ENCODE results near the gene GOLGA6L2. TPM values are rescaled to one million over a fixed set of nuclear protein-coding genes. Genes with fewer than 3 reads are reported as not detected.

GOLGA6L2 gene
- total RNA-seq, 2 experiments from 2014 or later: not detected

DNA sequence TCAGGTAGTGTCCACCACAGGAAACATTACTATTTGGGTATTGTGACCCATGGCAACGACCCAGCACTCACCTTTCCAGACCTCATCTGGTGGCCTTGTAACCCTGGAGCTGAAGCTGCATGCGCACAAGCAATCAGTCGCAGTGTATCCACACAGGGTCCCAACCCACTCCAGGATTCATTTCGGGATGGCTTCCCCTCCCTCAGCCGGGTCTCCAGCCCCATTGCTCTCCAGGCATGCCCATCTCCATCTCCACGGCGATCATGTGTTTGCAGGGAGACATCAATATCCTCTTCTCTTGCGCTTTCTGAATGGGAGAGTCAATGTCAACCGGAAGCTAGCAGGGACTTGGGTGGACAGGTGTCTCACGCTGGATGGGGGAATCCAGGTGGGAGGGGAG is 35.2 kb downstream of the GOLGA6L2 start:
- ChIA-PET POLR2A (no interaction called here), CTCF (ENCODE audit: unreplicated experiment) (no interaction called here)
- Histone ChIP-seq H3K36me3 (ENCODE audit: insufficient read depth, low read length) (no peaks in the 10 kb centered on the region), H3K79me2 (ENCODE audit: insufficient read depth, low read depth, low read length) (no peaks in the 10 kb centered on the region), H3K4me1 (ENCODE audit: insufficient read depth, low read length, poor library complexity, severe bottlenecking) (no peaks in the 10 kb centered on the region), H3K27ac (ENCODE audit: low read depth, low read length, poor library complexity, severe bottlenecking) (no peak overlapping the region), H3K9me2 (ENCODE audit: insufficient read depth, low read length) (no peaks in the 10 kb centered on the region), H3K9me3 (ENCODE audit: low read length) (no peaks in the 10 kb centered on the region), H2AFZ (ENCODE audit: low read length) (no peak overlapping the region), H3K4me3 (ENCODE audit: low read depth, low read length, poor library complexity, severe bottlenecking) (no peak overlapping the region), H3K4me2 (ENCODE audit: low read length) (no peak overlapping the region), H4K20me1 (ENCODE audit: insufficient read depth, low read length) (no peaks in the 10 kb centered on the region)
- DNase-seq (ENCODE audit: low spot score): no peak
- TF ChIP-seq EZH2phosphoT487 (IDR thresholded peaks at IDR 0.05; ENCODE audit: borderline replicate concordance, low read depth, low read length): no peak
- TF ChIP-seq, protein P1, sequence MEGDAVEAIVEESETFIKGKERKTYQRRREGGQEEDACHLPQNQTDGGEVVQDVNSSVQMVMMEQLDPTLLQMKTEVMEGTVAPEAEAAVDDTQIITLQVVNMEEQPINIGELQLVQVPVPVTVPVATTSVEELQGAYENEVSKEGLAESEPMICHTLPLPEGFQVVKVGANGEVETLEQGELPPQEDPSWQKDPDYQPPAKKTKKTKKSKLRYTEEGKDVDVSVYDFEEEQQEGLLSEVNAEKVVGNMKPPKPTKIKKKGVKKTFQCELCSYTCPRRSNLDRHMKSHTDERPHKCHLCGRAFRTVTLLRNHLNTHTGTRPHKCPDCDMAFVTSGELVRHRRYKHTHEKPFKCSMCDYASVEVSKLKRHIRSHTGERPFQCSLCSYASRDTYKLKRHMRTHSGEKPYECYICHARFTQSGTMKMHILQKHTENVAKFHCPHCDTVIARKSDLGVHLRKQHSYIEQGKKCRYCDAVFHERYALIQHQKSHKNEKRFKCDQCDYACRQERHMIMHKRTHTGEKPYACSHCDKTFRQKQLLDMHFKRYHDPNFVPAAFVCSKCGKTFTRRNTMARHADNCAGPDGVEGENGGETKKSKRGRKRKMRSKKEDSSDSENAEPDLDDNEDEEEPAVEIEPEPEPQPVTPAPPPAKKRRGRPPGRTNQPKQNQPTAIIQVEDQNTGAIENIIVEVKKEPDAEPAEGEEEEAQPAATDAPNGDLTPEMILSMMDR (conservative IDR thresholded peaks at IDR 0.05; ENCODE audit: low read length): no peak
- BruUV-seq (replicated peaks): no TSS peak
- intact Hi-C loops (cut with micrococcal nuclease; ENCODE audit: unreplicated experiment): no loop called here

DNA sequence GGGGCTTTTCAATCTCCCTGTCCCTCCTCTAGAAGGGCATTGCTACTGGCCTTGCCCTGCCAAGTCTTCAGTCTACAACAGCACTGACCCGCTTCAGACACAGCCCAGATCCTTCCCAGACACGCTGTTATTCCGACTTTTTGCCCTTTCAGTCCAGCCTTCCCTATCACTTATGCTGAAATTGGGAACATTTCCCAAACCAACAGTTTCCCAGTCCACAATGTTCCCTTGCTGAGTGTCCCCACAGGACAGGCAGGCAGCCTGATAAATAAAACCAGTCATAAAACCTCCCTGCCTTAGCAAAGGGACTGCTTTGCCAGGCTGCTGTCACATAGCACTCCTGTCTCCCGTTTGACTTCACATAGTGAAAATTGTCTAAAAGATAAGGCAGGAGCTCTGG is 43.5 kb downstream of the GOLGA6L2 start:
- Histone ChIP-seq H3K79me2 (ENCODE audit: insufficient read depth, low read depth, low read length) (no peaks in the 10 kb centered on the region), H3K9me2 (ENCODE audit: insufficient read depth, low read length) (no peaks in the 10 kb centered on the region), H4K20me1 (ENCODE audit: insufficient read depth, low read length) (no peaks in the 10 kb centered on the region), H3K36me3 (ENCODE audit: insufficient read depth, low read length) (no peaks in the 10 kb centered on the region), H3K4me2 (ENCODE audit: low read length) (no peak overlapping the region), H2AFZ (ENCODE audit: low read length) (no peak overlapping the region), H3K4me3 (ENCODE audit: low read depth, low read length, poor library complexity, severe bottlenecking) (no peak overlapping the region), H3K27ac (ENCODE audit: low read depth, low read length, poor library complexity, severe bottlenecking) (no peak overlapping the region), H3K4me1 (ENCODE audit: insufficient read depth, low read length, poor library complexity, severe bottlenecking) (no peaks in the 10 kb centered on the region), H3K9me3 (ENCODE audit: low read length) (no peaks in the 10 kb centered on the region)
- no TSS peak for BruUV-seq (replicated peaks)
- ChIA-PET CTCF (ENCODE audit: unreplicated experiment) (no interaction called here), POLR2A (interaction anchor here (0.7 kb wide), 1 partner anchor 286 kb away, joined by 4 read pairs; no protein-coding TSS in a partner anchor)
- intact Hi-C loops (cut with micrococcal nuclease; ENCODE audit: unreplicated experiment): no loop called here
- no peak for DNase-seq (ENCODE audit: low spot score)
- TF ChIP-seq EZH2phosphoT487 (IDR thresholded peaks at IDR 0.05; ENCODE audit: borderline replicate concordance, low read depth, low read length): no peak

DNA sequence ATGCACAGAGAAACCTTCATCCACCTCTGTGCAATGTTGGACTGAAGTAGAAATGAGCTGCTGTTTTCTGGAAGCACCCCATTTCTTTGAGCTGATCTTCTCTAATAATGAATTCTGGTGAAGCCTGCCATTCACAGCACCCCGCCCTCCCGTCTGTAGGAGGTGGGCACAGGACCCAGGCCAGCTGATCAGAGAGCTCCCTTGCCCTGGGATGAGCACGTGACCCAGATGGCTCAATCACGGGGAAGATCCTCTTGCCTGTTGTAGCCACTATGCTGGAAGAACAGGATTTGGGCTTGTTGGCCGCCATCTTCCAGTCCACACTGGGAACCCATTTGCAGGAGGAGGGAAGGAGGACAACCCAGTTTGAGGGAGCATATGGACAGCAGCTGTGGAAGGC is 44.5 kb downstream of the GOLGA6L2 start:
- no peaks in the 10 kb centered on the region for H3K9me2 ChIP-seq (ENCODE audit: insufficient read depth, low read length)
- no peak for DNase-seq (ENCODE audit: low spot score)
- no peaks in the 10 kb centered on the region for H3K9me3 ChIP-seq (ENCODE audit: low read length)
- TF ChIP-seq, protein P1 (conservative IDR thresholded peaks at IDR 0.05; ENCODE audit: low read length): no peak
- no peak for TF ChIP-seq EZH2phosphoT487 (IDR thresholded peaks at IDR 0.05; ENCODE audit: borderline replicate concordance, low read depth, low read length)
- CTCF ChIA-PET (ENCODE audit: unreplicated experiment): no interaction called here
- intact Hi-C loops (cut with micrococcal nuclease; ENCODE audit: unreplicated experiment): no loop called here
- POLR2A ChIA-PET: no interaction called here
- H3K4me3 ChIP-seq (ENCODE audit: low read depth, low read length, poor library complexity, severe bottlenecking): no peak overlapping the region
- no peaks in the 10 kb centered on the region for H4K20me1 ChIP-seq (ENCODE audit: insufficient read depth, low read length)
- no peaks in the 10 kb centered on the region for H3K79me2 ChIP-seq (ENCODE audit: insufficient read depth, low read depth, low read length)
- no peak overlapping the region for H2AFZ ChIP-seq (ENCODE audit: low read length)
- no peak overlapping the region for H3K27ac ChIP-seq (ENCODE audit: low read depth, low read length, poor library complexity, severe bottlenecking)
- H3K4me2 ChIP-seq (ENCODE audit: low read length): no peak overlapping the region
- BruUV-seq (replicated peaks): no TSS peak
- H3K4me1 ChIP-seq (ENCODE audit: insufficient read depth, low read length, poor library complexity, severe bottlenecking): no peaks in the 10 kb centered on the region
- H3K36me3 ChIP-seq (ENCODE audit: insufficient read depth, low read length): no peaks in the 10 kb centered on the region

Measured in OCI-LY7 (cell line).